AG08395 (cell line): ENCODE measurements around the gene ARL4D.

ENCODE experiments used
- DNase-seq: peaks from one replicate; pipeline ENCODE4 v3.0.0; 2012; ENCODE audit warnings: mixed read lengths, low spot score

ARL4D gene

GRCh38 chr17:43427362-43428043, 28.7 kb downstream of the ARL4D start:
- no peak for DNase-seq

GRCh38 chr17:43428524-43428923, 29.7 kb downstream of the ARL4D start:
- no peak for DNase-seq

GRCh38 chr17:43430936-43431713, 32.3 kb downstream of the ARL4D start:
- DNase-seq: no peak

GRCh38 chr17:43431714-43432523, 33.1 kb downstream of the ARL4D start:
- no peak for DNase-seq

- DNase-seq: no peak
Measured at GRCh38 chr17:43434902-43435319, 36.1 kb downstream of the ARL4D start.

- no peak for DNase-seq
Measured at GRCh38 chr17:43437756-43438155, 39.0 kb downstream of the ARL4D start.

- no peak for DNase-seq
Measured at GRCh38 chr17:43438626-43439025, 39.8 kb downstream of the ARL4D start.

GRCh38 chr17:43439041-43439440, 40.2 kb downstream of the ARL4D start:
- DNase-seq: no peak

- peak; percentile 61 for DNase-seq
Measured at GRCh38 chr17:43442711-43443110, 43.9 kb downstream of the ARL4D start.

GRCh38 chr17:43443381-43443780, 44.6 kb downstream of the ARL4D start:
- no peak for DNase-seq

- DNase-seq: no peak
Measured at GRCh38 chr17:43444223-43445008, 45.6 kb downstream of the ARL4D start.

GRCh38 chr17:43445009-43445589, 46.3 kb downstream of the ARL4D start:
- no peak for DNase-seq

GRCh38 chr17:43446773-43447172, 48.0 kb downstream of the ARL4D start:
- DNase-seq: no peak

GRCh38 chr17:43448720-43449469, 50.1 kb downstream of the ARL4D start:
- DNase-seq: no peak

- peak; percentile 36 for DNase-seq
Measured at GRCh38 chr17:43449470-43450248, 50.9 kb downstream of the ARL4D start.
